Measurements from ENCODE around the gene RPL29.

Gene RPL29

GRCh38 chr3:51982838-51983577 lies 12.7 kb downstream of the RPL29 start, which contains the start of gene ACY1:
Gene ACY1 (plus strand): TSS chr3:51983535. CDS start chr3:51984065, 530 bp downstream.
- Histone ChIP-seq H3K27ac (ENCODE audit: low read depth, low read length, severe bottlenecking) (peak within 1 kb of the TSS; percentile 94), H3K4me3 (ENCODE audit: extremely low read depth, insufficient read depth, low read length, poor library complexity, severe bottlenecking) (peak within 1 kb of the TSS; percentile 56), H3K4me1 (ENCODE audit: control insufficient read depth, insufficient read depth, low read length, poor library complexity, severe bottlenecking) (peaks cover 5% of the 10 kb centered on the region), H3K36me3 (ENCODE audit: control insufficient read depth, insufficient read depth, low read length) (peaks cover 12% of the 10 kb centered on the region), H3K9me3 (ENCODE audit: control insufficient read depth, low read length) (no peaks in the 10 kb centered on the region)
- 0 to 2% methylated on average over 46 to 59 of the region's 68 CpGs for WGBS, 2 experiments (ENCODE audit: insufficient coverage in 2 of 2)

- no peaks in the 10 kb centered on the region for H3K9me3 ChIP-seq (ENCODE audit: control insufficient read depth, low read length)
- peak overlapping the region; percentile 94 for H3K27ac ChIP-seq (ENCODE audit: low read depth, low read length, severe bottlenecking)
- peak overlapping the region; percentile 56 for H3K4me3 ChIP-seq (ENCODE audit: extremely low read depth, insufficient read depth, low read length, poor library complexity, severe bottlenecking)
- WGBS, 2 experiments (ENCODE audit: insufficient coverage in 2 of 2): 13 to 34% methylated on average over 3 to 4 of the region's 4 CpGs
- peaks cover 10% of the 10 kb centered on the region for H3K36me3 ChIP-seq (ENCODE audit: control insufficient read depth, insufficient read depth, low read length)
- peaks cover 5% of the 10 kb centered on the region for H3K4me1 ChIP-seq (ENCODE audit: control insufficient read depth, insufficient read depth, low read length, poor library complexity, severe bottlenecking)
Observed at GRCh38 chr3:51982352-51982837, 13.3 kb downstream of the RPL29 start.

- Histone ChIP-seq H3K27ac (ENCODE audit: low read depth, low read length, severe bottlenecking) (no peak overlapping the region), H3K36me3 (ENCODE audit: control insufficient read depth, insufficient read depth, low read length) (peaks cover 9% of the 10 kb centered on the region), H3K4me1 (ENCODE audit: control insufficient read depth, insufficient read depth, low read length, poor library complexity, severe bottlenecking) (peaks cover 13% of the 10 kb centered on the region), H3K9me3 (ENCODE audit: control insufficient read depth, low read length) (no peaks in the 10 kb centered on the region), H3K4me3 (ENCODE audit: extremely low read depth, insufficient read depth, low read length, poor library complexity, severe bottlenecking) (no peak overlapping the region)
- 91 to 97% methylated on average over 7 to 8 of the region's 10 CpGs for WGBS, 2 experiments (ENCODE audit: insufficient coverage in 2 of 2)
Observed at GRCh38 chr3:51980253-51980652, 15.4 kb downstream of the RPL29 start.

- 83 to 94% methylated on average over 3 to 4 of the region's 4 CpGs for WGBS, 2 experiments (ENCODE audit: insufficient coverage in 2 of 2)
- Histone ChIP-seq H3K4me1 (ENCODE audit: control insufficient read depth, insufficient read depth, low read length, poor library complexity, severe bottlenecking) (peaks cover 20% of the 10 kb centered on the region), H3K27ac (ENCODE audit: low read depth, low read length, severe bottlenecking) (no peak overlapping the region), H3K4me3 (ENCODE audit: extremely low read depth, insufficient read depth, low read length, poor library complexity, severe bottlenecking) (no peak overlapping the region), H3K9me3 (ENCODE audit: control insufficient read depth, low read length) (no peaks in the 10 kb centered on the region), H3K36me3 (ENCODE audit: control insufficient read depth, insufficient read depth, low read length) (peaks cover 9% of the 10 kb centered on the region)
Observed at GRCh38 chr3:51978143-51978502, 17.6 kb downstream of the RPL29 start.

GRCh38 chr3:51977446-51978142 lies 18.1 kb downstream of the RPL29 start:
- Histone ChIP-seq H3K4me1 (ENCODE audit: control insufficient read depth, insufficient read depth, low read length, poor library complexity, severe bottlenecking) (peaks cover 20% of the 10 kb centered on the region), H3K36me3 (ENCODE audit: control insufficient read depth, insufficient read depth, low read length) (peaks cover 9% of the 10 kb centered on the region), H3K9me3 (ENCODE audit: control insufficient read depth, low read length) (no peaks in the 10 kb centered on the region), H3K27ac (ENCODE audit: low read depth, low read length, severe bottlenecking) (no peak overlapping the region), H3K4me3 (ENCODE audit: extremely low read depth, insufficient read depth, low read length, poor library complexity, severe bottlenecking) (no peak overlapping the region)
- 93 to 94% methylated on average over 2 to 7 of the region's 9 CpGs for WGBS, 2 experiments (ENCODE audit: insufficient coverage in 2 of 2)

- no peak overlapping the region for H3K27ac ChIP-seq (ENCODE audit: low read depth, low read length, severe bottlenecking)
- WGBS, 2 experiments (ENCODE audit: insufficient coverage in 2 of 2): 54 to 65% methylated on average over 28 to 44 of the region's 46 CpGs
Observed at GRCh38 chr3:51975852-51976549, 19.7 kb downstream of the RPL29 start.

GRCh38 chr3:51974963-51975851 lies 20.5 kb downstream of the RPL29 start, which contains the start of gene ABHD14A:
Gene ABHD14A (plus strand): TSS chr3:51975064. CDS start chr3:51975136, 72 bp downstream.
- Histone ChIP-seq H3K27ac (ENCODE audit: low read depth, low read length, severe bottlenecking) (no peak within 1 kb of the TSS), H3K4me1 (ENCODE audit: control insufficient read depth, insufficient read depth, low read length, poor library complexity, severe bottlenecking) (peaks cover 22% of the 10 kb centered on the region), H3K36me3 (ENCODE audit: control insufficient read depth, insufficient read depth, low read length) (peaks cover 1% of the 10 kb centered on the region), H3K9me3 (ENCODE audit: control insufficient read depth, low read length) (no peaks in the 10 kb centered on the region), H3K4me3 (ENCODE audit: extremely low read depth, insufficient read depth, low read length, poor library complexity, severe bottlenecking) (peak within 1 kb of the TSS; percentile 54)
- WGBS, 2 experiments (ENCODE audit: insufficient coverage in 2 of 2): 6 to 8% methylated on average over 44 to 49 of the region's 63 CpGs

More at GRCh38 chr3:51975852-51976549, 19.7 kb downstream of the RPL29 start:
- peak overlapping the region; percentile 54 for H3K4me3 ChIP-seq (ENCODE audit: extremely low read depth, insufficient read depth, low read length, poor library complexity, severe bottlenecking)
- no peaks in the 10 kb centered on the region for H3K9me3 ChIP-seq (ENCODE audit: control insufficient read depth, low read length)
- H3K4me1 ChIP-seq (ENCODE audit: control insufficient read depth, insufficient read depth, low read length, poor library complexity, severe bottlenecking): peaks cover 21% of the 10 kb centered on the region
- H3K36me3 ChIP-seq (ENCODE audit: control insufficient read depth, insufficient read depth, low read length): peaks cover 9% of the 10 kb centered on the region

GRCh38 chr3:51974277-51974962 lies 21.3 kb downstream of the RPL29 start:
- no peak overlapping the region for H3K27ac ChIP-seq (ENCODE audit: low read depth, low read length, severe bottlenecking)
- peak overlapping the region; percentile 54 for H3K4me3 ChIP-seq (ENCODE audit: extremely low read depth, insufficient read depth, low read length, poor library complexity, severe bottlenecking)
- 61 to 63% methylated on average over 28 of the region's 30 CpGs for WGBS, 2 experiments (ENCODE audit: insufficient coverage in 2 of 2)
- no peaks in the 10 kb centered on the region for H3K36me3 ChIP-seq (ENCODE audit: control insufficient read depth, insufficient read depth, low read length)
- no peaks in the 10 kb centered on the region for H3K9me3 ChIP-seq (ENCODE audit: control insufficient read depth, low read length)
- H3K4me1 ChIP-seq (ENCODE audit: control insufficient read depth, insufficient read depth, low read length, poor library complexity, severe bottlenecking): peaks cover 22% of the 10 kb centered on the region

GRCh38 chr3:51971350-51971749 lies 24.3 kb downstream of the RPL29 start:
- Histone ChIP-seq H3K9me3 (ENCODE audit: control insufficient read depth, low read length) (no peaks in the 10 kb centered on the region), H3K4me1 (ENCODE audit: control insufficient read depth, insufficient read depth, low read length, poor library complexity, severe bottlenecking) (peaks cover 31% of the 10 kb centered on the region), H3K36me3 (ENCODE audit: control insufficient read depth, insufficient read depth, low read length) (no peaks in the 10 kb centered on the region), H3K4me3 (ENCODE audit: extremely low read depth, insufficient read depth, low read length, poor library complexity, severe bottlenecking) (no peak overlapping the region), H3K27ac (ENCODE audit: low read depth, low read length, severe bottlenecking) (no peak overlapping the region)
- WGBS, 2 experiments (ENCODE audit: insufficient coverage in 2 of 2): 97% methylated on average over 10 to 11 of the region's 11 CpGs

All from mesodermal cell (in vitro differentiated cells).